GM19328 (cell line): Measurements from ENCODE around the gene ATF2.

Experiments used
- ATAC-seq: cut with Tn5 transposase; IDR thresholded peaks from one replicate; pipeline ENCODE4 v1.9.1; 2021; ENCODE audit warnings: mild to moderate bottlenecking, moderate library complexity; ENCODE audit not compliant: unreplicated experiment

Gene ATF2

GRCh38 chr2:175167792-175168563 is at the start of gene ATF2:
Gene ATF2, minus strand, starts transcription at chr2:175168203. Its CDS starts 31,760 bp downstream, at chr2:175136443.
- ATAC-seq, result peak; percentile 97

- ATAC-seq, result no peak
Observed at GRCh38 chr2:175207741-175208438, 39.9 kb upstream of the ATF2 start.

- no peak for ATAC-seq
Observed at GRCh38 chr2:175206866-175207265, 38.9 kb upstream of the ATF2 start.

- no peak for ATAC-seq
Observed at GRCh38 chr2:175205523-175205922, 37.5 kb upstream of the ATF2 start.

GRCh38 chr2:175203621-175204496 is 35.9 kb upstream of the ATF2 start:
- peak; percentile 70 for ATAC-seq

GRCh38 chr2:175195012-175195411 is 27.0 kb upstream of the ATF2 start:
- no peak for ATAC-seq

- ATAC-seq, result no peak
Observed at GRCh38 chr2:175188761-175189160, 20.8 kb upstream of the ATF2 start.

- ATAC-seq, result peak; percentile 67
Observed at GRCh38 chr2:175187378-175187777, 19.4 kb upstream of the ATF2 start.

GRCh38 chr2:175183674-175184073 is 15.7 kb upstream of the ATF2 start:
- ATAC-seq, result no peak

- ATAC-seq, result no peak
Observed at GRCh38 chr2:175181877-175182308, 13.9 kb upstream of the ATF2 start.

GRCh38 chr2:175181104-175181876 is 13.3 kb upstream of the ATF2 start, which contains the start of gene ATP5MC3:
Gene ATP5MC3, minus strand, starts transcription at chr2:175181710. Its CDS starts 317 bp downstream, at chr2:175181393.
- peak; percentile 84 for ATAC-seq

- peak; percentile 61 for ATAC-seq
Observed at GRCh38 chr2:175180701-175181103, 12.7 kb upstream of the ATF2 start.

- ATAC-seq, result no peak
Observed at GRCh38 chr2:175176624-175177023, 8.6 kb upstream of the ATF2 start.

GRCh38 chr2:175175896-175176295 is 7.9 kb upstream of the ATF2 start:
- ATAC-seq, result no peak

- no peak for ATAC-seq
Observed at GRCh38 chr2:175175320-175175719, 7.3 kb upstream of the ATF2 start.

- no peak for ATAC-seq
Observed at GRCh38 chr2:175170659-175171304, 2.8 kb upstream of the ATF2 start.

GRCh38 chr2:175169191-175169590 is 1.2 kb upstream of the ATF2 start:
- no peak for ATAC-seq

- ATAC-seq, result peak; percentile 22
Observed at GRCh38 chr2:175168564-175168945, 552 bp upstream of the ATF2 start.

GRCh38 chr2:175167076-175167791 is 769 bp downstream of the ATF2 start:
- peak; percentile 1 for ATAC-seq
